Measurements from ENCODE around the gene PALM3.
"Not testable (repeated sequence)": the region's sequence is repeated elsewhere in the genome, so short reads cannot be mapped to it uniquely, and the experiment has no call there.

PALM3 gene

GRCh38 chr19:14030997-14031718, 30.7 kb downstream of the PALM3 start:
- DNase-seq: no peak

DNA sequence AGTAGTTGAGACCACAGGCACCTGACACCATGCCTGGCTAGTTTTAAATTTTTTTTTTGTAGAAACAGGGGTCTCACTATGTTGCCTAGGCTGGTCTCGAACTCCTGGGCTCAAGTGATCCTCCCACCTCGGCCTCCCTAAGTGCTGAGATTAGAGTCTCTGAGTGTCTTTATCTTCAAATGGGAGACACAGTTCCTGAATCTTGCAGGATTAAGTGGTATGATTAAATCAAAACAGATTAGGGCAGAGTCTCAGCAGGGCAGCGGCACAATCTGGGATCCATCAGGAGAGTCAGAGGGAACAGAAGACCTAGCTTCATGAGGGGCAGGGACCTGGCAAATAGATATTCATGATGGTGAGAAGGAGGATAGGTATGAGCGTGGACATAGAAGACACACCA, 33.0 kb downstream of the PALM3 start:
- DNase-seq: no peak

GRCh38 chr19:14027856-14028450, 33.9 kb downstream of the PALM3 start, which contains the start of gene RLN3:
Gene RLN3, plus strand, starts transcription at chr19:14028148. Its CDS starts 57 bp downstream, at chr19:14028205.
- no peak for DNase-seq

GRCh38 chr19:14026652-14027192, 35.2 kb downstream of the PALM3 start:
- DNase-seq: not testable (repeated sequence)

GRCh38 chr19:14023404-14024235, 38.3 kb downstream of the PALM3 start:
- no peak for DNase-seq

GRCh38 chr19:14022469-14022868, 39.4 kb downstream of the PALM3 start:
- no peak for DNase-seq

DNA sequence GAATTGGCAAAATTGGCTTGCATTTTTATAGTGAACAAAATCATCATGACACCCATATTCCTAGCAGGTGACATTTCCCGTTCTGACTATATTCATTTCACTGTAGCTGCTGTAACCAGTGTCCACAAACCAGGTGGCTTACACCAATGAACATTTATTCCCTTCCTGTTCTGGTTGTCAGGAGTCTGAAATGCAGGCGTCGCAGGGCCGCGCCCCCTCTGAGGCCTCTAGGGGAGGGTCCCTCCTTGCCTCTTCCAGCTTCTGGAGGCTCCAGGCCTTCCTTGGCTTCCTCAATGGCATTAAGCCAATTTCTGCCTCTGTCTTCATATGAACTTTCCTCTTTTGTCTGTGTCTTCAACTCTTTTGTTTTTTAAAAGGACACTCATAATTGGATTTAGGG, 40.4 kb downstream of the PALM3 start:
- DNase-seq: no peak

- DNase-seq: not testable (repeated sequence)
Measured at GRCh38 chr19:14019739-14020138, 42.1 kb downstream of the PALM3 start.

GRCh38 chr19:14019100-14019499, 42.8 kb downstream of the PALM3 start:
- DNase-seq: no peak

DNA sequence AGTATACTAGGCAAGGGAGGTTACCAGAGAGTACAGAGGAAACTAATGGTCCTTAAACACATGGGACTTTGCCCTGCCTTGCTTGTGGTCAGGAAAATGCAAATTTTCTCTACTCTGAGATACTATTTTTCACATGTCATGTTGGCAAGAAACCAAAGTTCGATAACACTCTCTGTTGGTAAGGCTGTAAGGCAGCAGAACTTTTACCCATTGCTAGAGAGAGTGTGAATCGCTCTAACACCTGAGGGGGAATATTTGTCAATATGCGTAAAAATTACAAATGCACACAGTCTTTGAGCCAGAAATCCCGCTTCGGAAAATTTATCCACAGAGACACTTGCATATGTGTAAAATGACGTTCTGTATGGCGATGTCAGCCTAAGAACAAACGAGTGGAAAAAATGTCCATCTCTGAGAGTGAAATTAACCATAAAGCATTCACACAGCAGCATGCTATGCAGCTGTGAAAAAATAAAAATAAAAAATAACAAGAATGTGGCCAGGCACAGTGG, 46.3 kb downstream of the PALM3 start:
- no peak for DNase-seq

- DNase-seq: no peak
Measured at GRCh38 chr19:14012378-14012915, 49.4 kb downstream of the PALM3 start.

DNA sequence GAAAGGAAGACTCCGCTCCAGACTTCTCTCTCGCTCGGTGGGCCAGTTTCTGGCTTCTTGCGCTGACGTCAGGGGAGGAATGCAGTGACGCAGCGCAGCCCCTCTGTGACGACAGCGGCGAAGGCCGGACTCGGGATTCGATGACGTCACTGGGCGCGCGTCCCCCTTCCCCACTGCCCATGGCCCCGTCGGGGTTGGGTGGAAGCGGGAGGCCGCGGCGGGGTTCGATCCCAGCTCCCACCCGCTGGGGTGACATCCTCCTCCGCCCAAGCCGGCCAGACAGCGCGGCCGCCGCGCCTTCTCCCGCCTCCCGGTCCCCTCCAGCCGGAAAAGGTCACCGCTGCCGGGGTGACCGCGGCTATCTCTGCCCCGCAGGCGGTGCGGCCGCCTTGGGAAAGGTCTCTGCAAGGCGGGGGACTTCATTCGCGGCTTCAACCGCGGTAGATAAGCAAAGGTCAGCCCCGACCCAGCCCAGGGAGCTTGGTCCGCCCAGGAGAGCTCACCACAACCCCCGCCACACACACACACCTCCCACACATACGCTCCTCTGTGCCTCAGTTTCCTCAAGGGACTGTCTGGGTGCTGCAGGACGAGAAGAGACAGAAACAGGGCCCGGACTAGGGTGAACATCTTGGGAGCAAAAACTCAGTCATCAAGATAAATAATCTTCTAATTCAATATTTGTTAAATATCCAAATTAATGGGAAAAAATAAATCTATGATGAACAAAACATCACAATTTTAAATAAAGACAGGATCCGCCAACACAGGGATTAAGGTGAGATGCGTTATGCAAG, 54.9 kb downstream of the PALM3 start:
- DNase-seq: no peak

- DNase-seq: peak; percentile 100
Measured at GRCh38 chr19:14006085-14006765, 55.7 kb downstream of the PALM3 start, which contains the start of gene RFX1. Gene RFX1, minus strand, starts transcription at chr19:14006320. Its CDS starts 12,477 bp downstream, at chr19:13993843.

- DNase-seq: peak; percentile 96
Measured at GRCh38 chr19:14005349-14006084, 56.4 kb downstream of the PALM3 start.

- DNase-seq: no peak
Measured at GRCh38 chr19:14004619-14005348, 57.1 kb downstream of the PALM3 start.

Measured in activated effector memory CD4-positive, alpha-beta T cell treated with anti-CD3 and anti-CD28 coated beads, Interleukin-2, amount 50 U/mL, for 16 hours (primary cell).